GM12872 (cell line): Measurements from ENCODE around the gene PACS1.
A peak's percentile ranks its signal among the peaks of the same experiment; 100 is the strongest.

Experiments
- TF ChIP-seq, protein P1 (sequence below): IDR thresholded peaks from 3 replicates; pipeline ENCODE4 v1.5.1; 2011; ENCODE audit warnings: low read depth, mild to moderate bottlenecking, low read length, moderate library complexity; ENCODE audit not compliant: insufficient read depth

The PACS1 gene

DNA sequence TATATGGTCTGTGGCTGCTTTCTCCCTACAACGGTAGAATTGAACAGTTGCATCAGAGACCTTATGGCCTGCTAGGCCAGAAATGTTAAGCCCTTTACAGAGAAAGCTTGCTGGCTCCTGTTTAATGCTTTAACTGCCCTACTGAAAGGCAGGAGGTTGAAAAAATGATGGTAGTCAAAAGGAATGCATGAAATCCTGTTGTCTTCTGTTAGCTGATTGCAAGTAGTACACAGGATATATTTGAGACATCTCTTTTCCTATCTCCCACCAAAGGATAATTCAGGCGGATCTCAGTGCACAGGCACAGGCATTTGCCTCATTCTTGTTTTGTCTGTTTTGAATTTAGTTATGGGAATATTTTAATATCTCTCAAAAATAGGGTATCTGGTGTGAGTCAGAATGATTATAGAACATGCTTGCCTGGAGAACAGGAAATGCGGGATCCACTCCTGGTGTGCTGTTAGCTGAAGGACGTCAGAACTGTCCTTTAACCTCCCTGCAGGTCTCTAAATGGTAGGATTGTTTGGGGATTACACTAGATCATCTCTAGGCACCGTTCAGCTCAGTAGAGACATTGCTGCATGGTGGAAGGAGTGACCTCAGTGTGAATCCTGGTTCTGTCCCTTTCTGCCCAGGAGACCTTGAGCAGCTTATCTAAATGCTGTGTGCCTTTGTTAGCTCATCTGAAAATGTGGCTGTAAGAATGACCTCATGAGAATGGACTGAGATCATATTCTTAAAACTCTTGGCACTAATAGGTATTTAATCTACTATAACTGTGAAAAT, 49.5 kb downstream of the PACS1 start:
- TF ChIP-seq, protein P1, sequence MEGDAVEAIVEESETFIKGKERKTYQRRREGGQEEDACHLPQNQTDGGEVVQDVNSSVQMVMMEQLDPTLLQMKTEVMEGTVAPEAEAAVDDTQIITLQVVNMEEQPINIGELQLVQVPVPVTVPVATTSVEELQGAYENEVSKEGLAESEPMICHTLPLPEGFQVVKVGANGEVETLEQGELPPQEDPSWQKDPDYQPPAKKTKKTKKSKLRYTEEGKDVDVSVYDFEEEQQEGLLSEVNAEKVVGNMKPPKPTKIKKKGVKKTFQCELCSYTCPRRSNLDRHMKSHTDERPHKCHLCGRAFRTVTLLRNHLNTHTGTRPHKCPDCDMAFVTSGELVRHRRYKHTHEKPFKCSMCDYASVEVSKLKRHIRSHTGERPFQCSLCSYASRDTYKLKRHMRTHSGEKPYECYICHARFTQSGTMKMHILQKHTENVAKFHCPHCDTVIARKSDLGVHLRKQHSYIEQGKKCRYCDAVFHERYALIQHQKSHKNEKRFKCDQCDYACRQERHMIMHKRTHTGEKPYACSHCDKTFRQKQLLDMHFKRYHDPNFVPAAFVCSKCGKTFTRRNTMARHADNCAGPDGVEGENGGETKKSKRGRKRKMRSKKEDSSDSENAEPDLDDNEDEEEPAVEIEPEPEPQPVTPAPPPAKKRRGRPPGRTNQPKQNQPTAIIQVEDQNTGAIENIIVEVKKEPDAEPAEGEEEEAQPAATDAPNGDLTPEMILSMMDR = no peak

DNA sequence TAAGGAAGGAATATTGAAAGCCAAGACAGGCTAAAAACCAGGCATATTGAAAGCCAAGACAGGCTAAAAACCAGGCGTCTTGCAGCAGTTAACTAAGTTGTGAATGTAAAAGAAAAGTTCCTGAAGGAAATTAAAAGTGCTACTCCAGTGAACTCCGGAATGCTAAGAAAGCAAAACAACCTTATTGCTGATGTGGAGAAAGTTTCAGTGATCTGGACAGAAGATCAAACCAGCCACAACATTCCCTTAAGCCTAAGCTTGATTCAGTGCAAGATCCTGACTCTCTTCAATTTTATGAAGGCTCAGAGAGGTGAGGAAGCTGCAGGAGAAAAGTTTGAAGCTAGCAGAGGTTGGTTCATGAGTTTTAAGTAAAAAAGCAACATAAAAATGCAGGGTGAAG, 51.4 kb downstream of the PACS1 start:
- TF ChIP-seq, protein P1 = no peak

DNA sequence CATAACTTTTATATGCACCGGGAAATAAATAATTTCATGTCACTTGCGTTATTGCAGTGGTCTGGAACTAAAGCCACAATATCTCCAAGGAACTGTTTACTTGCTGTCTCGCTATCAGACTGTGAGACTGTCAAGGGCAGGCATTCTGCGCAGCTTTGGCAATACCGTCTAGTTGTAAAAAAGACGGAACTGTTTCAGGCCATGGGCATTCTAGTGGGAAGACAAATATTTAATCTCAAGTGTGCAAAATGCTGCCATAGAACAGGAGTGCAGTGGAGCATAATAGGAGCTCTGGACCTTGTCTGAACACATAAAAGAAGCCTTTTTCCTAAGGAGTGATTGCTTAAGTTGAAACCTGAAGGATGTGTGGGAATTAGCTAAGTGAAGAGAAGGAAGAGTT, 53.8 kb downstream of the PACS1 start:
- TF ChIP-seq, protein P1 = no peak

DNA sequence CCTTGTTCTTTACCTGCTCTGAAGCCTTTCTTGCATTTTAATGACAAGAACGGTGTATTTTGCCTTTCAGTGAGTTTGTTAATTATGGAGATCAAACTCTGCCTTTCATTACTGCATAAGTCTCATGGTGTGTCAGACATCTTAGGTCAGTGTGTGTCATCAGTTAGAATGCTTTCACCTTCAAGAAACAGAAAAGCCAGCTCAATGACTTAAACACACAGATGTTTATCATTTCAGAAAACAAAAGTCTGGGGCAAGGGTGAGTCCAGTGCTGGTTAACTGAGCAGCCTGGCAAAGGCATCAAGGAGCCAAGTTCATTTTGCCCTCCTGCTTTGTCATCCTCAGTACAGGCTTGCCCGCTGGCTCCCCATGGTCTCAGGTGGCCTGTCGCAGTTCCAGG, 54.5 kb downstream of the PACS1 start:
- TF ChIP-seq, protein P1 = no peak

DNA sequence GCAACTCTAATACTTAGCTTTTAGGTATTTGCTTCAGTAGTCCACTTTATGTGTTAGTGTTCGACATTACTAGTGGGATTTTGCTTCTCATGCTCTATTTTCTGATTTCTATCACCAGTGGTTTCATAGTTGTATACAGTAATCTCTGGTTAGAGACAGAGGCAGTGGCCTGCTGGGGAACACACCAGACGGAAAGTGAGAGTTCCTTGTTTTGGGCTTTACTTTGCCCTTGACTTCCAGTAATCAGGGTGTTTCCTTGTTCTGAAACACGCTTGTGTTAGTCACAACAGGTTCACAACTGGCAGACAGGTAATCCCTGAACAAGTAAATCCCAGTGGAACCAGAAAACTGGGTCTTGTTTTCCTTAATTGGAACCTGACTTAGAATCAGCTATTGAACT, 56.0 kb downstream of the PACS1 start:
- TF ChIP-seq, protein P1 = no peak

DNA sequence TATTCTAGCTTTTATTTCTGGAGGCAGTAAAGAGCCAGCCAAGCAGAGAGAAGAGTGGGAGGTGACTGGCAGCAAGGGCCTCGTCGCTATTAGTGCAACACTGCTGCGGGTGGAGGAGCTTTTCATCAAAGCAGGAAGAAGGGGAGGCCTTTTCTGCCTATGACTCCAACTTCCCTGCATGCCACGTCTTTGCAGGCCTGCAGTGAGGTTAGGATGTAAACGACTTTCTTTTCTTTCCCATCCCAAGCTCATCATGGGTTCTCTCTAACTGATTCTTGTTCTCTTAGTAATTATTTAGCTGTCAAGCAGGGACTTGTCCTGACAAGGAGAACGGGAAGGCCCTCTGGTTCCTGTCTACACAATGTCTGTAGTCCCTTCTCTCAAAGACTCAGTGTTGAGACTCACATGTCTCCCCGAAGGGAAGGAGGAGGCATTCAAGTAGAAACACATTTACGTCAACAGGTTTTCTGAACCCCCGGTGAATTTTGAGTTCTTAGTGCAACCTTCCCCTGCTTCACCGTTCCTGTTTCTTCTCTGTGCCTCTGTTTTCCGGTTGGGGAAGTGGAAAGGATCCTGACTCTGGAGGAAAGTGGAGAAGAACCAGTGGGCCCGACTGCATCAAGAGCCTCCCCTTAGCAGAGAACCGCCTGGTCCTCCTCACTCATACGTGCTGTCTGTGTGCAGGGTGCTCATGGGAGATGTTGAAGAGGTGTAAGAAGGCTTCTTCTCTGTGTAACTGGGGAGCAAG, 56.9 kb downstream of the PACS1 start:
- TF ChIP-seq, protein P1 = 0 out of 3 replicates have a peak, but pooled peaks have one; percentile 3

DNA sequence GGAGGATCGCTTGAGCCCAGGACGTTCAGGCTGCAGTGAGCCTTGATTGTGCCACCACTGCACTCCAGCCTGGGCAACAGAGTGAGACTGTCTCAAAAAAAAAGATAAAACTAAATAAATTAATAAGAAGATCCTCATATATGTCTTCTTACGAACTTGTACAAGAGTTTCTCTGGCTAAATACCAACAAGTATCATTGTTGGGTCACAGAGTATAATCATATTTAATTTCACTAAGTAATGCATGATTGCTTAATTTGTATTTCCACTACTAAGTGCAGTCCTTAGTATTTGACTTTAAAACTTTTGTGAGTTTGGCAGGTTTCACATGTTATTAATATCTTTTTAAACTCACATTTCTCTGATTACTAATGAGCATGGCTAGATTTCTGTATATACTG, 60.9 kb downstream of the PACS1 start:
- TF ChIP-seq, protein P1 = no peak
